Thoracic aorta (tissue), 2 donors: ENCODE results near the gene POC1A. TPM values are rescaled to one million over a fixed set of nuclear protein-coding genes. Genes with fewer than 3 reads are reported as not detected.

Source experiments
- ATAC-seq: fragments of 150-250 bp; one replicate; pipeline ENCODE4 v1.8.0; 2017; ENCODE audit warnings: low read depth; ENCODE audit not compliant: insufficient number of reproducible peaks, low FRiP score
- DNase-seq: peaks from one replicate; pipeline ENCODE4 v3.0.0-alpha.2; 2020; ENCODE audit warnings: low spot score
- H3K27ac ChIP-seq, 2 donors: fragments of 200-600 bp; sonication (generic); 1 replicate in 1 of 2; 2 replicates in 1 of 2; pipeline ENCODE4 v1.5.1; 2016; ENCODE audit warnings: mild to moderate bottlenecking in 2 of 2, moderate library complexity in 2 of 2
- H3K27me3 ChIP-seq: fragments of 200-600 bp; sonication (generic); replicated peaks from 2 replicates; pipeline ENCODE4 v1.6.0; 2016; ENCODE audit warnings: mild to moderate bottlenecking; ENCODE audit not compliant: insufficient read depth
- H3K36me3 ChIP-seq: fragments of 200-600 bp; sonication (generic); one replicate; pipeline ENCODE4 v1.5.1; 2016
- H3K4me1 ChIP-seq, 2 donors: fragments of 200-600 bp; sonication (generic); 1 replicate in 1 of 2; 2 replicates in 1 of 2; pipeline versions ENCODE4 v1.5.1 to v1.6.0; 2016; ENCODE audit warnings: low read depth in 2 of 2, mild to moderate bottlenecking in 1 of 2; ENCODE audit not compliant: control insufficient read depth in 1 of 2
- H3K4me3 ChIP-seq: fragments of 200-600 bp; sonication (generic); 2 replicates; pipeline ENCODE4 v1.5.1; 2016; ENCODE audit warnings: mild to moderate bottlenecking
- H3K9me3 ChIP-seq: fragments of 200-600 bp; sonication (generic); 2 replicates; pipeline ENCODE4 v1.5.1; 2016
- CTCF ChIP-seq: fragments of 200-600 bp; sonication (generic); IDR thresholded peaks from one replicate; pipeline ENCODE4 v1.5.1; 2019; ENCODE audit warnings: antibody characterized with exemption
- total RNA-seq, 2 donors: library from RNA; depleted of rRNA; stranded (reverse); fragments of >200 nt; gene quantifications; one replicate each; pipeline versions ENCODE4 v1.1.0 to v1.2.3, GENCODE V29; 2016

Gene POC1A
- total RNA-seq, result 1 to 10 TPM in 1 of 2 donors, not detected in 1; 8.1 TPM

GRCh38 chr3:52154135-52155094 is at the start of gene POC1A:
TSS of gene POC1A (minus strand) at chr3:52154423. CDS start at chr3:52154372, 51 bp downstream.
- H3K4me3 ChIP-seq, result peak within 1 kb of the TSS; percentile 72
- no peak for TF ChIP-seq CTCF

GRCh38 chr3:52203701-52204100 is 49.5 kb upstream of the POC1A start:
- Histone ChIP-seq H3K4me3 (no peak overlapping the region), H3K36me3 (peaks cover 55% of the 10 kb centered on the region), H3K9me3 (no peaks in the 10 kb centered on the region), H3K27me3 (no peaks in the 10 kb centered on the region), H3K27ac (no peak overlapping the region), H3K4me1 (peaks cover 10 to 15% of the 10 kb centered on the region in 2 donors)
- TF ChIP-seq CTCF, result no peak
- ATAC-seq (no peak), DNase-seq (no peak)

More at GRCh38 chr3:52154135-52155094, at the start of gene POC1A:
- ATAC-seq, result peak; percentile 97
- peak; percentile 96 for DNase-seq
- Histone ChIP-seq H3K4me1 (peaks cover 9 to 11% of the 10 kb centered on the region in 2 donors), H3K27ac (peak within 1 kb of the TSS; percentile 73 to 81), H3K27me3 (no peaks in the 10 kb centered on the region), H3K9me3 (no peaks in the 10 kb centered on the region), H3K36me3 (no peaks in the 10 kb centered on the region)

- H3K4me1 ChIP-seq, result peaks cover 10 to 22% of the 10 kb centered on the region in 2 donors
- H3K27ac ChIP-seq, result no peak overlapping the region
- no peaks in the 10 kb centered on the region for H3K9me3 ChIP-seq
- H3K36me3 ChIP-seq, result peaks cover 44% of the 10 kb centered on the region
- ATAC-seq (no peak), DNase-seq (no peak)
- no peak for TF ChIP-seq CTCF
- no peaks in the 10 kb centered on the region for H3K27me3 ChIP-seq
- H3K4me3 ChIP-seq, result no peak overlapping the region
Measured at GRCh38 chr3:52202384-52203077, 48.3 kb upstream of the POC1A start.

GRCh38 chr3:52200981-52201679 is 46.9 kb upstream of the POC1A start:
- DNase-seq (no peak), ATAC-seq (no peak)
- peaks cover 37% of the 10 kb centered on the region for H3K36me3 ChIP-seq
- H3K27me3 ChIP-seq, result no peaks in the 10 kb centered on the region
- no peaks in the 10 kb centered on the region for H3K9me3 ChIP-seq
- H3K27ac ChIP-seq, result no peak overlapping the region
- H3K4me3 ChIP-seq, result no peak overlapping the region
- H3K4me1 ChIP-seq, result peaks cover 16 to 28% of the 10 kb centered on the region in 2 donors
- no peak for TF ChIP-seq CTCF
